ENCODE results near the gene FRAS1.

DNA sequence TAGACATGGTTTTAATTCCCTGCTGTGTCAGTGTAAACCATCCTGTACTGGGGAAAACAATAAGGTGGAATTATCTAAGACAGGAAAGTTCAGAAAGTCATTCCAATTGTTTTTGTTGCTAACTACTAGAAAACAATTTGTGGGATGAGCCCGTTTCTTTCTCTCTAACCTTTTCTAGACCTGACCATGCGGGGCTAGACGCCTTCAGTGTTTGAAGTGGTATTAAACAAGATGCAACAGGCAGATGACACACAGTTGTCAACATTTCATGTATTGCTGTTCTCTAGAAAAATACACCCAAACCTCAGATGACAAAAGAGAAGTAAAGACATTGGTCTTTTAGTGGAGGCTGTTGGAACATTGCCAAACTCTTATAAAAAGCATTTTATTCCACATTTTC is 105.7 kb downstream of the FRAS1 start:
- TF ChIP-seq, protein P1, sequence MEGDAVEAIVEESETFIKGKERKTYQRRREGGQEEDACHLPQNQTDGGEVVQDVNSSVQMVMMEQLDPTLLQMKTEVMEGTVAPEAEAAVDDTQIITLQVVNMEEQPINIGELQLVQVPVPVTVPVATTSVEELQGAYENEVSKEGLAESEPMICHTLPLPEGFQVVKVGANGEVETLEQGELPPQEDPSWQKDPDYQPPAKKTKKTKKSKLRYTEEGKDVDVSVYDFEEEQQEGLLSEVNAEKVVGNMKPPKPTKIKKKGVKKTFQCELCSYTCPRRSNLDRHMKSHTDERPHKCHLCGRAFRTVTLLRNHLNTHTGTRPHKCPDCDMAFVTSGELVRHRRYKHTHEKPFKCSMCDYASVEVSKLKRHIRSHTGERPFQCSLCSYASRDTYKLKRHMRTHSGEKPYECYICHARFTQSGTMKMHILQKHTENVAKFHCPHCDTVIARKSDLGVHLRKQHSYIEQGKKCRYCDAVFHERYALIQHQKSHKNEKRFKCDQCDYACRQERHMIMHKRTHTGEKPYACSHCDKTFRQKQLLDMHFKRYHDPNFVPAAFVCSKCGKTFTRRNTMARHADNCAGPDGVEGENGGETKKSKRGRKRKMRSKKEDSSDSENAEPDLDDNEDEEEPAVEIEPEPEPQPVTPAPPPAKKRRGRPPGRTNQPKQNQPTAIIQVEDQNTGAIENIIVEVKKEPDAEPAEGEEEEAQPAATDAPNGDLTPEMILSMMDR (IDR thresholded peaks at IDR 0.05), result no peak
- TF ChIP-seq, protein P2, sequence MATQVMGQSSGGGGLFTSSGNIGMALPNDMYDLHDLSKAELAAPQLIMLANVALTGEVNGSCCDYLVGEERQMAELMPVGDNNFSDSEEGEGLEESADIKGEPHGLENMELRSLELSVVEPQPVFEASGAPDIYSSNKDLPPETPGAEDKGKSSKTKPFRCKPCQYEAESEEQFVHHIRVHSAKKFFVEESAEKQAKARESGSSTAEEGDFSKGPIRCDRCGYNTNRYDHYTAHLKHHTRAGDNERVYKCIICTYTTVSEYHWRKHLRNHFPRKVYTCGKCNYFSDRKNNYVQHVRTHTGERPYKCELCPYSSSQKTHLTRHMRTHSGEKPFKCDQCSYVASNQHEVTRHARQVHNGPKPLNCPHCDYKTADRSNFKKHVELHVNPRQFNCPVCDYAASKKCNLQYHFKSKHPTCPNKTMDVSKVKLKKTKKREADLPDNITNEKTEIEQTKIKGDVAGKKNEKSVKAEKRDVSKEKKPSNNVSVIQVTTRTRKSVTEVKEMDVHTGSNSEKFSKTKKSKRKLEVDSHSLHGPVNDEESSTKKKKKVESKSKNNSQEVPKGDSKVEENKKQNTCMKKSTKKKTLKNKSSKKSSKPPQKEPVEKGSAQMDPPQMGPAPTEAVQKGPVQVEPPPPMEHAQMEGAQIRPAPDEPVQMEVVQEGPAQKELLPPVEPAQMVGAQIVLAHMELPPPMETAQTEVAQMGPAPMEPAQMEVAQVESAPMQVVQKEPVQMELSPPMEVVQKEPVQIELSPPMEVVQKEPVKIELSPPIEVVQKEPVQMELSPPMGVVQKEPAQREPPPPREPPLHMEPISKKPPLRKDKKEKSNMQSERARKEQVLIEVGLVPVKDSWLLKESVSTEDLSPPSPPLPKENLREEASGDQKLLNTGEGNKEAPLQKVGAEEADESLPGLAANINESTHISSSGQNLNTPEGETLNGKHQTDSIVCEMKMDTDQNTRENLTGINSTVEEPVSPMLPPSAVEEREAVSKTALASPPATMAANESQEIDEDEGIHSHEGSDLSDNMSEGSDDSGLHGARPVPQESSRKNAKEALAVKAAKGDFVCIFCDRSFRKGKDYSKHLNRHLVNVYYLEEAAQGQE (IDR thresholded peaks at IDR 0.05; ENCODE audit: insufficient read depth in 1 of 2, low read depth in 2 of 2, low read length in 1 of 2), result no peak
- TF ChIP-seq SIN3A (IDR thresholded peaks at IDR 0.05; ENCODE audit: borderline replicate concordance, insufficient read depth, low read depth, low read length), result no peak
- TF ChIP-seq TCF7L2 (IDR thresholded peaks at IDR 0.05; ENCODE audit: low read depth, low read length), result no peak

Measured in Panc1 (cell line).